Measurements from ENCODE around the gene SWAP70.

Gene SWAP70

GRCh38 chr11:9689721-9690120, 25.8 kb downstream of the SWAP70 start:
- H3K9me2 ChIP-seq (replicated peaks; ENCODE audit: low read depth, low read length): no peaks in the 10 kb centered on the region
- peaks cover 53% of the 10 kb centered on the region for H3K4me1 ChIP-seq (ENCODE audit: insufficient read depth, low read length, poor library complexity, severe bottlenecking)
- no peaks in the 10 kb centered on the region for H3K27me3 ChIP-seq (ENCODE audit: insufficient read depth, low read length, poor library complexity, severe bottlenecking)
- peak overlapping the region; percentile 39 for H3K4me3 ChIP-seq (ENCODE audit: low read length, poor library complexity, severe bottlenecking)
- H3K36me3 ChIP-seq (ENCODE audit: insufficient read depth, low read length): 0 out of 2 replicates have a peak, but pooled peaks cover 1% of the 10 kb centered on the region
- peak overlapping the region; percentile 62 for H3K9ac ChIP-seq (ENCODE audit: low read depth, low read length, poor library complexity, severe bottlenecking)
- no peaks in the 10 kb centered on the region for H3K9me3 ChIP-seq (ENCODE audit: insufficient read depth, low read depth, low read length)
- no peaks in the 10 kb centered on the region for H3F3A ChIP-seq (ENCODE audit: low read depth)
- peaks cover 29% of the 10 kb centered on the region; the same call in 1 of the 2 replicates for H3K79me2 ChIP-seq (ENCODE audit: insufficient read depth, low read length)
- no peaks in the 10 kb centered on the region for H4K20me1 ChIP-seq (ENCODE audit: insufficient read depth, low read length, poor library complexity, severe bottlenecking)
- H3K4me2 ChIP-seq (ENCODE audit: low read depth, low read length, poor library complexity, severe bottlenecking): peak overlapping the region; percentile 63
- TF ChIP-seq CTCF (conservative IDR thresholded peaks at IDR 0.05; ENCODE audit: low read length) (no peak), EZH2phosphoT487 (IDR thresholded peaks at IDR 0.05; ENCODE audit: borderline replicate concordance) (no peak)
- H2AFZ ChIP-seq (ENCODE audit: low read length): peak overlapping the region; percentile 51; the same call in 1 of the 2 replicates

GRCh38 chr11:9691865-9692264, 28.0 kb downstream of the SWAP70 start:
- Histone ChIP-seq H4K20me1 (ENCODE audit: insufficient read depth, low read length, poor library complexity, severe bottlenecking) (no peaks in the 10 kb centered on the region), H3K4me3 (ENCODE audit: low read length, poor library complexity, severe bottlenecking) (no peak overlapping the region), H3K36me3 (ENCODE audit: insufficient read depth, low read length) (peaks cover 14% of the 10 kb centered on the region; the same call in 1 of the 2 replicates), H3K27me3 (ENCODE audit: insufficient read depth, low read length, poor library complexity, severe bottlenecking) (no peaks in the 10 kb centered on the region), H2AFZ (ENCODE audit: low read length) (no peak overlapping the region), H3K9me2 (replicated peaks; ENCODE audit: low read depth, low read length) (no peaks in the 10 kb centered on the region), H3K4me1 (ENCODE audit: insufficient read depth, low read length, poor library complexity, severe bottlenecking) (peaks cover 53% of the 10 kb centered on the region), H3K9ac (ENCODE audit: low read depth, low read length, poor library complexity, severe bottlenecking) (no peak overlapping the region), H3K79me2 (ENCODE audit: insufficient read depth, low read length) (peaks cover 29% of the 10 kb centered on the region; the same call in 1 of the 2 replicates), H3K4me2 (ENCODE audit: low read depth, low read length, poor library complexity, severe bottlenecking) (no peak overlapping the region), H3K9me3 (ENCODE audit: insufficient read depth, low read depth, low read length) (no peaks in the 10 kb centered on the region), H3F3A (ENCODE audit: low read depth) (no peaks in the 10 kb centered on the region)
- TF ChIP-seq CTCF (conservative IDR thresholded peaks at IDR 0.05; ENCODE audit: low read length) (no peak), EZH2phosphoT487 (IDR thresholded peaks at IDR 0.05; ENCODE audit: borderline replicate concordance) (no peak)

GRCh38 chr11:9692691-9693090, 28.8 kb downstream of the SWAP70 start:
- Histone ChIP-seq H3K4me2 (ENCODE audit: low read depth, low read length, poor library complexity, severe bottlenecking) (peak overlapping the region; percentile 52), H3K4me1 (ENCODE audit: insufficient read depth, low read length, poor library complexity, severe bottlenecking) (peaks cover 53% of the 10 kb centered on the region)

More at GRCh38 chr11:9692691-9693090, 28.8 kb downstream of the SWAP70 start:
- Histone ChIP-seq H3F3A (ENCODE audit: low read depth) (no peaks in the 10 kb centered on the region), H3K9me3 (ENCODE audit: insufficient read depth, low read depth, low read length) (no peaks in the 10 kb centered on the region), H3K79me2 (ENCODE audit: insufficient read depth, low read length) (peaks cover 29% of the 10 kb centered on the region; the same call in 1 of the 2 replicates), H3K36me3 (ENCODE audit: insufficient read depth, low read length) (peaks cover 14% of the 10 kb centered on the region; the same call in 1 of the 2 replicates), H3K4me3 (ENCODE audit: low read length, poor library complexity, severe bottlenecking) (peak overlapping the region; percentile 26), H3K9me2 (replicated peaks; ENCODE audit: low read depth, low read length) (no peaks in the 10 kb centered on the region), H4K20me1 (ENCODE audit: insufficient read depth, low read length, poor library complexity, severe bottlenecking) (no peaks in the 10 kb centered on the region), H3K9ac (ENCODE audit: low read depth, low read length, poor library complexity, severe bottlenecking) (peak overlapping the region; percentile 47), H3K27me3 (ENCODE audit: insufficient read depth, low read length, poor library complexity, severe bottlenecking) (no peaks in the 10 kb centered on the region), H2AFZ (ENCODE audit: low read length) (no peak overlapping the region; the same call in 1 of the 2 replicates)
- TF ChIP-seq EZH2phosphoT487 (IDR thresholded peaks at IDR 0.05; ENCODE audit: borderline replicate concordance): no peak
- TF ChIP-seq CTCF (conservative IDR thresholded peaks at IDR 0.05; ENCODE audit: low read length): no peak
